ENCODE results near the gene CPHXL2.

GRCh38 chr16:75626806-75627205 lies 50.0 kb downstream of the CPHXL2 start:
- TF ChIP-seq, protein P1, sequence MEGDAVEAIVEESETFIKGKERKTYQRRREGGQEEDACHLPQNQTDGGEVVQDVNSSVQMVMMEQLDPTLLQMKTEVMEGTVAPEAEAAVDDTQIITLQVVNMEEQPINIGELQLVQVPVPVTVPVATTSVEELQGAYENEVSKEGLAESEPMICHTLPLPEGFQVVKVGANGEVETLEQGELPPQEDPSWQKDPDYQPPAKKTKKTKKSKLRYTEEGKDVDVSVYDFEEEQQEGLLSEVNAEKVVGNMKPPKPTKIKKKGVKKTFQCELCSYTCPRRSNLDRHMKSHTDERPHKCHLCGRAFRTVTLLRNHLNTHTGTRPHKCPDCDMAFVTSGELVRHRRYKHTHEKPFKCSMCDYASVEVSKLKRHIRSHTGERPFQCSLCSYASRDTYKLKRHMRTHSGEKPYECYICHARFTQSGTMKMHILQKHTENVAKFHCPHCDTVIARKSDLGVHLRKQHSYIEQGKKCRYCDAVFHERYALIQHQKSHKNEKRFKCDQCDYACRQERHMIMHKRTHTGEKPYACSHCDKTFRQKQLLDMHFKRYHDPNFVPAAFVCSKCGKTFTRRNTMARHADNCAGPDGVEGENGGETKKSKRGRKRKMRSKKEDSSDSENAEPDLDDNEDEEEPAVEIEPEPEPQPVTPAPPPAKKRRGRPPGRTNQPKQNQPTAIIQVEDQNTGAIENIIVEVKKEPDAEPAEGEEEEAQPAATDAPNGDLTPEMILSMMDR (conservative IDR thresholded peaks at IDR 0.05 in 1 of 2, IDR thresholded peaks at IDR 0.05 in 1 of 2; ENCODE audit: low read depth in 1 of 2, low read length in 2 of 2): no peak
- no peak for TF ChIP-seq EZH2 (IDR thresholded peaks at IDR 0.05; ENCODE audit: low read length, missing control alignments)
